Epithelial cell of proximal tubule (primary cell): ENCODE data around the gene ADAM19. TPM values are rescaled to one million over a fixed set of nuclear protein-coding genes. Genes with fewer than 3 reads are reported as not detected.

Experiments
- DNase-seq: peaks from one replicate; pipeline ENCODE4 v3.0.0-alpha.2; 2011; ENCODE audit warnings: low read depth
- H3K4me3 ChIP-seq: 2 replicates; pipeline ENCODE4 v1.5.1; 2011; ENCODE audit warnings: low read depth, mild to moderate bottlenecking, low read length
- total RNA-seq: library from RNA; depleted of rRNA; stranded (reverse); fragments of >200 nt; gene quantifications from 2 replicates; pipeline ENCODE4 v1.2.3, GENCODE V29; 2015
- TF ChIP-seq, protein P1 (sequence below): conservative IDR thresholded peaks from 2 replicates; pipeline ENCODE4 v1.5.1; 2012; ENCODE audit warnings: low read depth, mild to moderate bottlenecking, low read length

ADAM19 gene
- total RNA-seq: 19.3 and 45.8 TPM in 2 replicates

DNA sequence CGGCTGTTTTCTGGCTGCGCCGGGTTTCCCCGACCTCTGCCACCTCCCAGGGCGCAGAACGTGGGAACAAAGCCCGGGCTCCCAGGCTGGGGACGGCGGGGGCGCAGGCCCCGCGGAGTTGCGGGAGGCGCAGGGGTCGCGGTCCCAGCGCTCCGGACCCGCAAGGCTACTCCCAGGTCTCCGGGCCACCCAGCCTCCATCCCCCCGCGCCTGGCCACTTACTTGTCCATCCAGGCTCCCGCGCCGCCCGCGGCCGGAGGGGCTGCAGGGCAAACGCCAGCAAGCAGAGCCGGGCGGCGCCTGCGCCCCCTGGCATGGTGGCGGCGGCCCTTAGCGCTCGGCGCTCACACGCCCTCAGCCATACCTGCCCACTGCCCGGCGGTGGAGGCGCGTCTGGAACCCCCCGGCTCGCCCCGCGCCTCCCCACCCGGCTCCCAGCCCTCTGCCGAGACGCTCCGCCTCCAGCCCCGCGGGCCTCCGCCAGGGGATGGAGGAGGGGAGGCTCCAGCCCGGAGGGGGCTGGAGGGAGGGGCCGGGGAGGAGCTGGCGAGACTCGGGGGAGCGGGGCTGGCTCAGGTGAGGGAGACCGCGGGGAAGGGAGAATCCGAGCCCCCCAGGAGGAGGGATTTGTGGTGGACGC is at the start of gene ADAM19:
TSS of gene ADAM19 (minus strand) at position 395 of the 640 bp plus-strand sequence. CDS start at position 316, 79 bp downstream.
- no peak for DNase-seq
- TF ChIP-seq, protein P1, sequence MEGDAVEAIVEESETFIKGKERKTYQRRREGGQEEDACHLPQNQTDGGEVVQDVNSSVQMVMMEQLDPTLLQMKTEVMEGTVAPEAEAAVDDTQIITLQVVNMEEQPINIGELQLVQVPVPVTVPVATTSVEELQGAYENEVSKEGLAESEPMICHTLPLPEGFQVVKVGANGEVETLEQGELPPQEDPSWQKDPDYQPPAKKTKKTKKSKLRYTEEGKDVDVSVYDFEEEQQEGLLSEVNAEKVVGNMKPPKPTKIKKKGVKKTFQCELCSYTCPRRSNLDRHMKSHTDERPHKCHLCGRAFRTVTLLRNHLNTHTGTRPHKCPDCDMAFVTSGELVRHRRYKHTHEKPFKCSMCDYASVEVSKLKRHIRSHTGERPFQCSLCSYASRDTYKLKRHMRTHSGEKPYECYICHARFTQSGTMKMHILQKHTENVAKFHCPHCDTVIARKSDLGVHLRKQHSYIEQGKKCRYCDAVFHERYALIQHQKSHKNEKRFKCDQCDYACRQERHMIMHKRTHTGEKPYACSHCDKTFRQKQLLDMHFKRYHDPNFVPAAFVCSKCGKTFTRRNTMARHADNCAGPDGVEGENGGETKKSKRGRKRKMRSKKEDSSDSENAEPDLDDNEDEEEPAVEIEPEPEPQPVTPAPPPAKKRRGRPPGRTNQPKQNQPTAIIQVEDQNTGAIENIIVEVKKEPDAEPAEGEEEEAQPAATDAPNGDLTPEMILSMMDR: no peak
- H3K4me3 ChIP-seq: peak within 1 kb of the TSS; percentile 68

GRCh38 chr5:157624144-157624543 is 48.6 kb upstream of the ADAM19 start:
- DNase-seq: no peak
- no peak overlapping the region for H3K4me3 ChIP-seq
- TF ChIP-seq, protein P1: no peak

DNA sequence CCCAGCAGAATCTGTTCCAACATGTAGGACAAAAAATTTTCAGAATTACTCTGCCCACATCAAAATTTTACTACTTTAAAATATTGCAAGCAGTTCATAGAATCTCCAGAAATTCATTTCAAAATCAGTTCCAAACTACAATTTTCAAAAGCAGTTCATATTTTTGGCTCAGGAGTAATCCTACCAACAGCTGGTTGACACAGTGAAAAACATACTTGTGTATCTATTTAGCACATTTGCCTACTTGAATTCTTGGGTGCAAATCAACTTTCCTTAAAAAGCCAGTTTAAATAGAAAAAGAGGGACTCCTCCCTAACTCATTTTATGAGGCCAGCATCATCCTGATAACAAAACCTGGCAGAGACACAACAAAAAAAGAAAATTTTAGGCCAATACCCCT is 45.2 kb upstream of the ADAM19 start:
- no peak for DNase-seq
- TF ChIP-seq, protein P1: no peak
- H3K4me3 ChIP-seq: no peak overlapping the region

DNA sequence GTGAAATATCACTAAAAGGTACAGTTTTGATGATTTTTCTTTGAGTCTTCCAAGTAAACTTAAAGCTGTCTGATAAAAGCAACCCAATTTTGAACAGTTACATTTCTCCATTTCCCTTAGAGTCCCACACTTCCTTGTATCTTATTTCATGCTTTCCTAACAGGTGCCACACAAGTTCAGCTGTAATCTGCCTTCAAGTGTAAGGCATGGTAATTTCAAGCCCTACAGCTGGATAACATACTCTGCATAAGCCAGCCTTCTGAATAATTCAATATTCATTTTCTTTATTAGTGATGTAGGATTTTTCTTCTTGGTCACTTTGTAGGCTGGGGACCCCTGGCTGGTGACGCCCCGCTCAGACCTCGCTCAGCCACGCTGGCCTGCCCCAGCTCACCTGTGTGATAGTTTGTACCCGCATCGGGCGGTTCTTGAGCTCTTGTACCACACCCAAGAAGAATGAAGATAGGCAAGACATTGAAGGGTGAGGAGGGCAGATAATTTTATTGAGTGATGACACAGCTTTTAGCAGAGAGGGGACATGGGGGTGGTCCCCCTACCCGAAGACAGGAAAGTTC is 42.7 kb upstream of the ADAM19 start:
- no peak for DNase-seq
- no peak overlapping the region for H3K4me3 ChIP-seq
- TF ChIP-seq, protein P1: no peak

GRCh38 chr5:157616785-157617184 is 41.2 kb upstream of the ADAM19 start:
- DNase-seq: no peak
- TF ChIP-seq, protein P1: no peak
- H3K4me3 ChIP-seq: no peak overlapping the region

GRCh38 chr5:157613385-157614245 is 38.0 kb upstream of the ADAM19 start:
- no peak overlapping the region for H3K4me3 ChIP-seq
- TF ChIP-seq, protein P1: no peak
- DNase-seq: no peak
